Left kidney (tissue), 2 donors: ENCODE results near the gene TMEM229B. TPM values are rescaled to one million over a fixed set of nuclear protein-coding genes. Genes with fewer than 3 reads are reported as not detected.

Experiments used
- DNase-seq: peaks from one replicate; pipeline ENCODE4 v3.0.0-alpha.2; 2013
- polyA plus RNA-seq: library from polyadenylated mRNA; unstranded; fragments of 120-200 nt; gene quantifications from one replicate; pipeline ENCODE4 v1.2.1, GENCODE V29; 2013; ENCODE audit not compliant: insufficient read length

The TMEM229B gene
- polyA plus RNA-seq, 1 donor = 2.6 TPM

- no peak for DNase-seq
Measured at GRCh38 chr14:67487332-67487731, 1.2 kb downstream of the TMEM229B start.

DNA sequence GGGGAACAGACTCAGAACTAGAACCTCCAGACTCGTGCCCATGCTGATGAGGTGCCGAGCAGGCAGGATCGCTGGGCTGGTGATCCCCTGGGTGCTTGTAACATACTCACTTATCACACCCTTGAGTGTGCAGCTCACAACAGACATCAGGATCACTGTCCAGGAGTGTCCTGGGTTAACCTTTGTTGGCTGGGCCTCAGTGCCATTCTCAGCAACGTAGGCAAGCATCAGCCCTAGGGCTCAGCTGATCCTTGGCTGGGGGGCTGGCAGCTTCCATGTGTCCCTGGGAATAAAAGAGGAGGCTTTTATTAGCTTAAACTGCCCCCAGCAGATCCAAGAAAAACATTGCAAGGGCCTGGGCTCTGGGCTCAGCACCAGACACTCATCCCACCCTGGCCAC lies 1.6 kb downstream of the TMEM229B start:
- no peak for DNase-seq

GRCh38 chr14:67485501-67486095 lies 2.9 kb downstream of the TMEM229B start:
- DNase-seq = no peak

DNA sequence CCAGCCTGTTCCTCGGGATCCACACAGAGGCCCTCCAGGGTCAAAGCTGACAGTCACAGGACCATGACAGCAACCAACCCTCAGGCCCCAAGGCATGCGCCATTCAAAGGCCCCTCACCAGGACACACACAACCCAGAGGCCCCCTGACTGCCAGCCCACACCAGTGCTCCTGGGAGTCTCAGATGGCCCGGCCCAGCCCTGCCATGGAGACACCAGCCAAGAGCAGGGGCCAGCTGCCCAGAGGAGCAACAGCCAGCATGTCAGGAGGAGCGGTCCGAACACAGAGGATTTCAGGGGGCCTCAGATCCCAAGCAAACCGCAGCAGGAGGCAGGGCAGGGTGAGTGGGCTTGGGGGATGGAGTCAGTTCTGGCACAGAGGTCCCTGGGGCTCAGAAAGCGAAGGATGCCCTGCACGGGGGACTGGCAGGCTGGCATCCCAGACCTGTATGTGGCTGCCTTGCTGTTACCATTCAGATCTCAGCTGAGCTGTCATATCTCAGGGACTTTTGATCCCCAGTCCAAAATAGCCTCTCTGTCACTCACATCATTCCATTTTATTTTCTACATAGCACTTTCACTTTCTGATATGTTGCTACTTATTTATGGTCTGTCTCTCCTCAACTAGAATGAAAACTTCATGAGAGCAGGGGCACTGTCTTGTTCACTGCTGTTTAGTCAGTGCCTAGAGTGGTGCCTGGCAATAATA lies 4.8 kb downstream of the TMEM229B start:
- no peak for DNase-seq

DNA sequence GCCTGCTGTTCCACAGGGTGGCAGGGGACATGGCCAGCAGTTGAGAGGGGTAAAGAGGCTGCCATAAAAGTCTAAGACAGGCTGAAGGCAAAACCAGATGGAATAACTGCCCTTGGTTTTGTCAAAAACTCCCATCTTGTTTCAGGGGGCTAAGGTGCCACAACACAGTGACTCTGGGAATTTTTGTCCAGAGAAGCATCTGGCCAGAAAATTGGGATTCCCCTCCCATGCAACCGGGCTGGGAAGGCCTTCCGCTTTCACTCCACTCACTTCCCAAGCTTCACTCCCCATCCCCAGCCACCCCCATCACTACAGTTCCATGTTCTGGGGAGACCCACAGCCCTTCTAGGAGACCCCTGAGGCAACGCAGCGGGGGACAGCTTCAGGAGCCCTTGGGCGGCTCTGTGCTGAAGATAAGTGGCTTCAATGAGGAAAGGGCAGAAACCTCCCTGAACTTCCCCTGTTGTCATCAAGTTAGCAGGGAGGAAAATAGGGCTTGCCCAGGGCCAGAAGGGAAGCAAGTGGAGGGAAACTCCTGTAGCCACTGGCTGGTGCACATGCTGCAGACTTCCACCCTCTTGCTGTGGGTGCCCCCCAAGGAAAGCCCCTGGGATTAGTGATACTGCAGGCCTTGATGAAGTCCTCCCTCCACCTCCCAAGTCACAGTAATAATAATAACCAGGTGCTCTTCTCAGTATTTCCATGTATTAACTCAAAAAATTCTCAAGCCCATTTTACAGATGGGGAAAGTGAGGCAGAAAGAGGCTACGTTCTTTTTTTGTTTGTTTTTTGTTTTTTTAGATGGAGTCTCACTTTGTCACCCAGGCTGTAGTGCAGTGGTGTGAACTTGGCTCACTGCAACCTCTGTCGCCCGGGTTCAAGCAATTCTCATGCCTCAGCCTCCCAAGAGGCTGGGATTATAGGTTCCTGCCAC lies 6.0 kb downstream of the TMEM229B start:
- no peak for DNase-seq

DNA sequence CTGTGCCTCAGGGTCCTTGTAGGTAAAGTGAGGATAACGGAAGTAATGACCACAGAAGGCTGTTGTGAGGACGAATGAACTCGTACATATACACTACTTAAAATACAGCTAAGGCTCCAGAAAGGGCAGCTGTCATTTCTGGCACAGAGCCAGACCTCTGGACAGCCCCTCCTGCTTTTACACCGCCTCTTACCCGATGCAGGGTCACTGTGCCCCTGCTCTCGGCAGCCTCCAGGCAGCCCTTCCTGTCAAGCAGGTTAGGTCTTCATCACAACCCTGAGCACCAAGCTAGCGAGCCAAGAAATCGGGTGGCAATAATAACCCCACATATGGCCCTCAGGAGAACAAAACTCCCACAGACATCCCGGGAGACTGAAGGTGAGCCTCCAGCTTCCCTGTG lies 8.5 kb downstream of the TMEM229B start:
- DNase-seq = peak; percentile 32

DNA sequence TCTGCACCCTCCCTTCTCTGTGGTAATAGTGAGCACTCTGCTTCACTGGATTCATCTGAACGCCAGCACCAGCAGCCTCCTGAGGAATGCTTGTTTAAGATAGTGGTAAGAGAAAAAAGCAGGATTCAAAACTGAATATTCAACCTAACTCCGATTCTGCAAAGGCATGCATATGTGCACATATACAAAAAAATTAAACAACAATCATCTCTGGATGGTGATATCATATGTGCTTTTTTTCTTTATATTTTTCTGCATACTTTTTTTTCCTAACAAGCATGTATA lies 9.8 kb downstream of the TMEM229B start:
- no peak for DNase-seq

DNA sequence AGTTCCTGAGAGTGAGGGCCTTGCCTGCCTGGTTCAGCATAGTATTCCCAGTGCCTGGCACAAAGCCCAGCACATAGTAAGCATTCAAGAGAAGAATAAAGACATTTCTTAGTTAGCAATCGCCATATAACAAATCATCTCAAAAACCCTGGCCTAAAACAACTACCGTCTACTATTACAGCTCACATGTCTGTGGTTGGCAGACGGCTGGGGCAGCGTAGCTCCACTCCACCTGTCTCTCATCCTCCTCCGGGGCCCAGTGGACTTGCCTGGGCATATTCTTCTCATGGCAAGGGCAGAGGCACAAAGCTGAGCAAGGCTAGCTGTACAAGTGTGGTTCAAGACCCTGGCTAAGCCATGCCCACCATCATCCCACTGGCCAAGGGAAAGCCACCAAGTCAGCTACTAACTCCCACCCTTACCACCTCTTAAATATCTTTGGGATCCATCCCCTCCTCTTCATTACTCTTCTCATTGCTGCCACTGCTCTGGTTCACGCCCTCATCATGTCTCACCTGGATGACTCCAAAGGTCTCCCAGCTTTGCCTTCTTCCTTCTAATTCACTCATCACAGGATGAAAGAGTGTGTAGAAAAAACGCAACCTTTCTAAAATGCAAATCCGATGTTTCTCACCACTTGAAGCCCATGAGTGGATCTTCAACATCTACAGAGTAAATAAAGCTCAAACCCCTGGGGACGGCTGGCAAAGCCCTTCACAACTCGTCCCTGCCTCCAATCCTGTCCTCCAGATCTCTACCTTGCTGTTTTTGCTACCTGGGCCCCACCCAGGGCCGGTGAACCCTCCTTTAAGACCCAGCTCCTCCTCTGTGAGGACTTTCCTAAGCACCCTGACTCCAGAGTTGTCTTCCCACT lies 10.4 kb downstream of the TMEM229B start:
- DNase-seq = no peak

- DNase-seq = no peak
Measured at GRCh38 chr14:67474366-67474765, 14.2 kb downstream of the TMEM229B start.

DNA sequence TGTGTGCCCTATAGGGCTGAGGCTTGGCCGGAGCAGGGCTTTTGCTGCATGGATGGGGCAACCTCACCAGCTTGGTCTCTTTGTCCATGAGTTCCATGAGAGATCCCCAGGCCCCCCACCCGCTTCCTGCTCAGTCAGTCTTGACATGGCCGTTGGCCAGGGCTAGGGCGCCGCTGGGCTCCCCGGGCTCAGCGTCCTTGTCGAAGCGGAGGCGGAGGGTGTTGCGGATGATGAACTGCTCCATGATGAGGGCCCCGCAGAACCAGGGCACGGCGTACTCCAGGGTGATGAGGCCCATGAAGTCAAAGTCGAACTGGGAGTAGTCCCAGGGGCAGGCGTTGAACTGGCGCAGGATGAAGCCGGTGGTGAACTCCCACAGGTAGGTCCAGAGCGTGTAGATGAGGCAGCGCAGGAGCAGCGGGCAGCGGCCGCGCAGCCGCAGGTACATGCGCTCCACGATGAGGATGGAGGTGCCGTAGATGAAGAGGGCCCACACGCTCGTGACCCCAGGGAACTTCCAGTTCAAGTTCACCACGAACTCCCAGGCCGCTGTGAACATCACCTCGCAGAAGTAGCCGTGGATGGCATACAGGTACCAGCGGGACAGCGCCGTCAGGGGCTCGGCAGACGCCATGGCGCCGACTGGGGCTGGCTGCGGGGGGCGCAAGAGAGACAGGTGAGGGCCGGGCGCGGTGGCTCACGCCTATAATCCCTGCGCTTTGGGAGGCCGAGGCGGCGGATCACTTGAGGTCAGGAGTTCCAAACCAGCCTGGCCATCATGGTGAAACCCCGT lies 15.0 kb downstream of the TMEM229B start:
- DNase-seq = no peak

- no peak for DNase-seq
Measured at GRCh38 chr14:67472726-67473125, 15.8 kb downstream of the TMEM229B start.

DNA sequence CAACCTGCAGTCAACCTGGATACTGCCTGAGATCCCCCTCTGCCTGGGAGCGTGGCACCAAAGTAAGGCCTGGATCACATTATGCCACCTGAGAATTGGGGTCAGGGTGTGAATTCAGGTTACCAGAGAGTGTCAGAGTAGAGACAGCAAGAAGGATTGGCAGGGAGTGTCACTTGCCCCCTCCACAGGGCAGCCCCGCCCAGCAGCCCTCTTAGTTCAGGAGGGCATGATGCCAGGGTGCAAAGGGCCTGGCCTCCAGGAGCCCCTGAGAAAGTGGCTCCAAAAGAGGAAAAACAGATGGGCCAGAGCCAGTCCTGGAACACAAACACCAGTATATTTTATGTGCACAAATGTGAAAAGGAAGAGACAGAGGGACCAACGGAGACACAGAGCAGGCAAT lies 18.6 kb downstream of the TMEM229B start:
- DNase-seq = no peak

GRCh38 chr14:67468378-67468730 lies 20.2 kb downstream of the TMEM229B start:
- no peak for DNase-seq

DNA sequence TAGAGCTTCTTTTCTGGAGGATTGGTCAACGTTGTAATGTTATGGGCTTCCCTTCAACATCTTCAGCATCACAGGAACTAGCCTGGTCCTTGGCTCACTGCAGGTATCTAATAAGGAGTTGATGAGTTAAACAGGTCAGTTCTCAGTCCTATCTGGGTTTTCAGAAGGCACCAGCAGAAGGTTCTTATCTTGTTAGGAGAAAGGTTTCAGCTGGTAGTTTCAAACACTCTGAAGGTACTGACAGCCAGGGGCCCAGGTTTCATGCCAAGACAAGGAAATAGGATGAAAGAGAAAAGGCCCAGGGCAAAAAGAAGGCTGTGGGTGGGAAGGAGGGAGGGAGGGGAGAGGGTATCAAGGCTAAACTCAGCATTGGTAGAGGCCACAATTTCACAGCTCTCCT lies 21.4 kb downstream of the TMEM229B start:
- DNase-seq = no peak

- DNase-seq = no peak
Measured at GRCh38 chr14:67464879-67465278, 23.6 kb downstream of the TMEM229B start.

- no peak for DNase-seq
Measured at GRCh38 chr14:67464377-67464776, 24.1 kb downstream of the TMEM229B start.

DNA sequence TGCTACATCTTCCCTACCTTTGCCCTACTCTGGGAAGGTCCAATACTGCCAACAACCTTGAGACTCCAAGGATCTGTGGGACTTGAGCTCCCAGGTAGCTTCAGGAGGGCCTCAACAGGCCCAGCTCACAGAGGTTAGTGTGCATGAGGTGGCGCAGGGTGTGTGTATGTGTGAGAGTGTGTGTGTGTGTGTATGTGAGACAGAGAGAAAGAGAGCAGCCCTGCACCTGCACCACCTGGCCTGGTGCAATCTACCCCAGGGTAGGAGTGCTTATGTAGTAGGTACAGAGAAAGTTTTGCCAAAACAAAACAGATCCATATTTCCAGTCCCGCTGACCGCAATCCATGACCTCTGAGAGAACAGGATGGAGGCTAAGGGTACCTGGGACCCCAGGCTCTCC lies 24.6 kb downstream of the TMEM229B start:
- DNase-seq = no peak

GRCh38 chr14:67461996-67462395 lies 26.5 kb downstream of the TMEM229B start:
- DNase-seq = no peak

GRCh38 chr14:67461341-67461985 lies 27.1 kb downstream of the TMEM229B start:
- DNase-seq = no peak

- no peak for DNase-seq
Measured at GRCh38 chr14:67459336-67459735, 29.2 kb downstream of the TMEM229B start.

GRCh38 chr14:67457782-67458181 lies 30.7 kb downstream of the TMEM229B start:
- DNase-seq = peak; percentile 24
